ENCODE measurements around the gene MAP3K9.

The MAP3K9 gene

GRCh38 chr14:70723276-70723675, 86.0 kb downstream of the MAP3K9 start:
- Histone ChIP-seq H3K9me3 (ENCODE audit: control insufficient read depth, low read length) (no peaks in the 10 kb centered on the region), H3K36me3 (ENCODE audit: control insufficient read depth, insufficient read depth, low read length) (no peaks in the 10 kb centered on the region), H3K4me1 (ENCODE audit: control insufficient read depth, insufficient read depth, low read length, poor library complexity, severe bottlenecking) (no peaks in the 10 kb centered on the region), H3K27ac (ENCODE audit: low read depth, low read length, severe bottlenecking) (no peak overlapping the region), H3K4me3 (ENCODE audit: extremely low read depth, insufficient read depth, low read length, poor library complexity, severe bottlenecking) (no peak overlapping the region)
- WGBS, 2 experiments (ENCODE audit: insufficient coverage in 2 of 2) = 93 to 99% methylated on average over 4 to 5 of the region's 5 CpGs

GRCh38 chr14:70722418-70722817, 86.9 kb downstream of the MAP3K9 start:
- Histone ChIP-seq H3K27ac (ENCODE audit: low read depth, low read length, severe bottlenecking) (no peak overlapping the region), H3K36me3 (ENCODE audit: control insufficient read depth, insufficient read depth, low read length) (no peaks in the 10 kb centered on the region), H3K4me1 (ENCODE audit: control insufficient read depth, insufficient read depth, low read length, poor library complexity, severe bottlenecking) (no peaks in the 10 kb centered on the region), H3K9me3 (ENCODE audit: control insufficient read depth, low read length) (no peaks in the 10 kb centered on the region), H3K4me3 (ENCODE audit: extremely low read depth, insufficient read depth, low read length, poor library complexity, severe bottlenecking) (no peak overlapping the region)
- 90 to 100% methylated on average over 1 to 2 of the region's 3 CpGs for WGBS, 2 experiments (ENCODE audit: insufficient coverage in 2 of 2)

GRCh38 chr14:70721542-70721941, 87.8 kb downstream of the MAP3K9 start:
- Histone ChIP-seq H3K36me3 (ENCODE audit: control insufficient read depth, insufficient read depth, low read length) (no peaks in the 10 kb centered on the region), H3K4me1 (ENCODE audit: control insufficient read depth, insufficient read depth, low read length, poor library complexity, severe bottlenecking) (no peaks in the 10 kb centered on the region), H3K27ac (ENCODE audit: low read depth, low read length, severe bottlenecking) (no peak overlapping the region), H3K9me3 (ENCODE audit: control insufficient read depth, low read length) (no peaks in the 10 kb centered on the region), H3K4me3 (ENCODE audit: extremely low read depth, insufficient read depth, low read length, poor library complexity, severe bottlenecking) (no peak overlapping the region)
- 83 to 90% methylated on average over 1 to 2 of the region's 2 CpGs for WGBS, 2 experiments (ENCODE audit: insufficient coverage in 2 of 2)

- 83 to 93% methylated on average over 3 to 6 of the region's 8 CpGs for WGBS, 2 experiments (ENCODE audit: insufficient coverage in 2 of 2)
- Histone ChIP-seq H3K4me3 (ENCODE audit: extremely low read depth, insufficient read depth, low read length, poor library complexity, severe bottlenecking) (no peak overlapping the region), H3K4me1 (ENCODE audit: control insufficient read depth, insufficient read depth, low read length, poor library complexity, severe bottlenecking) (no peaks in the 10 kb centered on the region), H3K36me3 (ENCODE audit: control insufficient read depth, insufficient read depth, low read length) (no peaks in the 10 kb centered on the region), H3K9me3 (ENCODE audit: control insufficient read depth, low read length) (no peaks in the 10 kb centered on the region), H3K27ac (ENCODE audit: low read depth, low read length, severe bottlenecking) (no peak overlapping the region)
Observed at GRCh38 chr14:70718383-70719118, 90.8 kb downstream of the MAP3K9 start.

GRCh38 chr14:70716958-70717357, 92.4 kb downstream of the MAP3K9 start:
- Histone ChIP-seq H3K9me3 (ENCODE audit: control insufficient read depth, low read length) (no peaks in the 10 kb centered on the region), H3K36me3 (ENCODE audit: control insufficient read depth, insufficient read depth, low read length) (no peaks in the 10 kb centered on the region), H3K4me1 (ENCODE audit: control insufficient read depth, insufficient read depth, low read length, poor library complexity, severe bottlenecking) (peaks cover 3% of the 10 kb centered on the region), H3K27ac (ENCODE audit: low read depth, low read length, severe bottlenecking) (no peak overlapping the region), H3K4me3 (ENCODE audit: extremely low read depth, insufficient read depth, low read length, poor library complexity, severe bottlenecking) (no peak overlapping the region)
- WGBS, 2 experiments (ENCODE audit: insufficient coverage in 2 of 2) = no CpG with 5 or more reads among the region's 1 CpG

GRCh38 chr14:70716483-70716882, 92.8 kb downstream of the MAP3K9 start:
- 71 to 83% methylated on average over 1 of the region's 5 CpGs for WGBS, 2 experiments (ENCODE audit: insufficient coverage in 2 of 2)
- Histone ChIP-seq H3K9me3 (ENCODE audit: control insufficient read depth, low read length) (no peaks in the 10 kb centered on the region), H3K36me3 (ENCODE audit: control insufficient read depth, insufficient read depth, low read length) (no peaks in the 10 kb centered on the region), H3K27ac (ENCODE audit: low read depth, low read length, severe bottlenecking) (no peak overlapping the region), H3K4me3 (ENCODE audit: extremely low read depth, insufficient read depth, low read length, poor library complexity, severe bottlenecking) (no peak overlapping the region), H3K4me1 (ENCODE audit: control insufficient read depth, insufficient read depth, low read length, poor library complexity, severe bottlenecking) (peaks cover 3% of the 10 kb centered on the region)

GRCh38 chr14:70714055-70714550, 95.2 kb downstream of the MAP3K9 start:
- 9 to 31% methylated on average over 5 to 6 of the region's 8 CpGs for WGBS, 2 experiments (ENCODE audit: insufficient coverage in 2 of 2)
- peaks cover 7% of the 10 kb centered on the region for H3K4me1 ChIP-seq (ENCODE audit: control insufficient read depth, insufficient read depth, low read length, poor library complexity, severe bottlenecking)
- no peak overlapping the region for H3K27ac ChIP-seq (ENCODE audit: low read depth, low read length, severe bottlenecking)
- H3K4me3 ChIP-seq (ENCODE audit: extremely low read depth, insufficient read depth, low read length, poor library complexity, severe bottlenecking) = no peak overlapping the region
- H3K36me3 ChIP-seq (ENCODE audit: control insufficient read depth, insufficient read depth, low read length) = no peaks in the 10 kb centered on the region
- no peaks in the 10 kb centered on the region for H3K9me3 ChIP-seq (ENCODE audit: control insufficient read depth, low read length)

GRCh38 chr14:70713511-70713916, 95.8 kb downstream of the MAP3K9 start:
- Histone ChIP-seq H3K9me3 (ENCODE audit: control insufficient read depth, low read length) (no peaks in the 10 kb centered on the region), H3K36me3 (ENCODE audit: control insufficient read depth, insufficient read depth, low read length) (no peaks in the 10 kb centered on the region), H3K4me1 (ENCODE audit: control insufficient read depth, insufficient read depth, low read length, poor library complexity, severe bottlenecking) (peaks cover 11% of the 10 kb centered on the region), H3K4me3 (ENCODE audit: extremely low read depth, insufficient read depth, low read length, poor library complexity, severe bottlenecking) (no peak overlapping the region), H3K27ac (ENCODE audit: low read depth, low read length, severe bottlenecking) (peak overlapping the region; percentile 24)
- WGBS, 2 experiments (ENCODE audit: insufficient coverage in 2 of 2) = 73 to 96% methylated on average over 2 to 3 of the region's 3 CpGs

GRCh38 chr14:70713096-70713495, 96.2 kb downstream of the MAP3K9 start:
- peaks cover 11% of the 10 kb centered on the region for H3K4me1 ChIP-seq (ENCODE audit: control insufficient read depth, insufficient read depth, low read length, poor library complexity, severe bottlenecking)
- no peak overlapping the region for H3K27ac ChIP-seq (ENCODE audit: low read depth, low read length, severe bottlenecking)
- 80 to 95% methylated on average over 2 to 3 of the region's 4 CpGs for WGBS, 2 experiments (ENCODE audit: insufficient coverage in 2 of 2)
- H3K36me3 ChIP-seq (ENCODE audit: control insufficient read depth, insufficient read depth, low read length) = no peaks in the 10 kb centered on the region
- no peaks in the 10 kb centered on the region for H3K9me3 ChIP-seq (ENCODE audit: control insufficient read depth, low read length)
- H3K4me3 ChIP-seq (ENCODE audit: extremely low read depth, insufficient read depth, low read length, poor library complexity, severe bottlenecking) = no peak overlapping the region

GRCh38 chr14:70711451-70711850, 97.9 kb downstream of the MAP3K9 start:
- Histone ChIP-seq H3K9me3 (ENCODE audit: control insufficient read depth, low read length) (no peaks in the 10 kb centered on the region), H3K36me3 (ENCODE audit: control insufficient read depth, insufficient read depth, low read length) (no peaks in the 10 kb centered on the region), H3K4me1 (ENCODE audit: control insufficient read depth, insufficient read depth, low read length, poor library complexity, severe bottlenecking) (peaks cover 16% of the 10 kb centered on the region), H3K27ac (ENCODE audit: low read depth, low read length, severe bottlenecking) (no peak overlapping the region), H3K4me3 (ENCODE audit: extremely low read depth, insufficient read depth, low read length, poor library complexity, severe bottlenecking) (no peak overlapping the region)
- 100% methylated on average over 1 of the region's 1 CpG; no CpG with 5 or more reads in 1 of the 2 experiments for WGBS, 2 experiments (ENCODE audit: insufficient coverage in 2 of 2)

GRCh38 chr14:70709726-70710382, 99.5 kb downstream of the MAP3K9 start:
- H3K27ac ChIP-seq (ENCODE audit: low read depth, low read length, severe bottlenecking) = no peak overlapping the region
- no peaks in the 10 kb centered on the region for H3K36me3 ChIP-seq (ENCODE audit: control insufficient read depth, insufficient read depth, low read length)
- no peak overlapping the region for H3K4me3 ChIP-seq (ENCODE audit: extremely low read depth, insufficient read depth, low read length, poor library complexity, severe bottlenecking)
- 71 to 74% methylated on average over 3 to 7 of the region's 8 CpGs for WGBS, 2 experiments (ENCODE audit: insufficient coverage in 2 of 2)
- H3K4me1 ChIP-seq (ENCODE audit: control insufficient read depth, insufficient read depth, low read length, poor library complexity, severe bottlenecking) = peaks cover 20% of the 10 kb centered on the region
- H3K9me3 ChIP-seq (ENCODE audit: control insufficient read depth, low read length) = no peaks in the 10 kb centered on the region

Measured in mesodermal cell (in vitro differentiated cells).